ENCODE results near the gene CNGA3. TPM values are rescaled to one million over a fixed set of nuclear protein-coding genes. Genes with fewer than 3 reads are reported as not detected.

CNGA3 gene
- total RNA-seq, 4 donors from 2014 or later, result not detected

DNA sequence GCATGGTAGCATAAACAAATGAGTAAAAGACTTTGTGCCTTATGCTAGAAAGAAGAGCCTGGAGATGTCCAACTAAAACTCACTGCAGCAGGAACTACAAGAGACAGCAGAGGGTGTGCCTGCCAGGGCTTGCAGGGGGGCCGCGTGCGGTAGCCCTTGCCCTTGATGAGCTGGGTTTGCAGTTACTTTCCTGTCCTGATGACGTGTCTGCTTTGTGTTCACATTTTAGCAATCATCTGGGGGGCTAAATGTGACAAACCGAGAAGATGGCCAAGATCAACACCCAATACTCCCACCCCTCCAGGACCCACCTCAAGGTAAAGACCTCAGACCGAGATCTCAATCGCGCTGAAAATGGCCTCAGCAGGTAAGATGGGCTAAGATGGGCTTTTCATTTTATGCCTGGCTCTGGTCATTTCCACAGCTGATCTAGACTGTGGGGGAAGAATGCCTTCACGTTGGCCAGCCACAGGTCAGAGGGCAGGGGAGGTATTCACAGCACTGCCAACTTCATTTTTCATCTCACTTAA lies 23.5 kb downstream of the CNGA3 start:
- intact Hi-C loops (cut with DNase I; ENCODE audit: low total_unique reads), result no loop called here
- no peak for DNase-seq
- no peak for TF ChIP-seq POLR2A (IDR thresholded peaks at IDR 0.05)
- TF ChIP-seq, protein P1, sequence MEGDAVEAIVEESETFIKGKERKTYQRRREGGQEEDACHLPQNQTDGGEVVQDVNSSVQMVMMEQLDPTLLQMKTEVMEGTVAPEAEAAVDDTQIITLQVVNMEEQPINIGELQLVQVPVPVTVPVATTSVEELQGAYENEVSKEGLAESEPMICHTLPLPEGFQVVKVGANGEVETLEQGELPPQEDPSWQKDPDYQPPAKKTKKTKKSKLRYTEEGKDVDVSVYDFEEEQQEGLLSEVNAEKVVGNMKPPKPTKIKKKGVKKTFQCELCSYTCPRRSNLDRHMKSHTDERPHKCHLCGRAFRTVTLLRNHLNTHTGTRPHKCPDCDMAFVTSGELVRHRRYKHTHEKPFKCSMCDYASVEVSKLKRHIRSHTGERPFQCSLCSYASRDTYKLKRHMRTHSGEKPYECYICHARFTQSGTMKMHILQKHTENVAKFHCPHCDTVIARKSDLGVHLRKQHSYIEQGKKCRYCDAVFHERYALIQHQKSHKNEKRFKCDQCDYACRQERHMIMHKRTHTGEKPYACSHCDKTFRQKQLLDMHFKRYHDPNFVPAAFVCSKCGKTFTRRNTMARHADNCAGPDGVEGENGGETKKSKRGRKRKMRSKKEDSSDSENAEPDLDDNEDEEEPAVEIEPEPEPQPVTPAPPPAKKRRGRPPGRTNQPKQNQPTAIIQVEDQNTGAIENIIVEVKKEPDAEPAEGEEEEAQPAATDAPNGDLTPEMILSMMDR (IDR thresholded peaks at IDR 0.05), result no peak
- no peaks in the 10 kb centered on the region for H3K27me3 ChIP-seq
- no peaks in the 10 kb centered on the region for H3K4me1 ChIP-seq
- H3K9me3 ChIP-seq, result no peaks in the 10 kb centered on the region
- no peaks in the 10 kb centered on the region for H3K36me3 ChIP-seq
- H3K4me3 ChIP-seq, result no peak overlapping the region
- no peak overlapping the region for H3K27ac ChIP-seq

DNA sequence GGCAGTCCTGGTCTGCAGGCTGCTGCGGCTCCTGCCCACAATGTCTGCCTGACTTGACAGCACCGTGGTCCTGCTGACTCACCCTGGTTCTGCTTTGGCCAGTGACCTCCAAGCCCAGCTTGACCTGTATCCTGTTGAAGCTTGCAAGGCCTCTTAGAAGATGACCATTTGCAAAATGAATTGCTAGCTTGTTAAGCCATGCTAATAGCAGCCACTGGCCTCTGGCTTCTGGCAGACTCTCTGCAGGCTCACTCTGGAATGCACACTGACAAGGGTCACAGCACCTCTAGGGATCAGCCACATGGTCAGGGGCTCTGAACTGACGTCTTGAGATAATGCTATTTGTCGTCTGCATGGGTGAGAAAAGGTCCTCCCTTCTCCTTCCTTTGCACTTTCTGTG lies 25.9 kb downstream of the CNGA3 start:
- no peak for TF ChIP-seq POLR2A (IDR thresholded peaks at IDR 0.05)
- TF ChIP-seq, protein P1 (IDR thresholded peaks at IDR 0.05), result no peak

GRCh38 chr2:98372579-98372978 lies 26.3 kb downstream of the CNGA3 start:
- DNase-seq, result no peak
- Histone ChIP-seq H3K27ac (no peak overlapping the region), H3K36me3 (no peaks in the 10 kb centered on the region), H3K4me3 (no peak overlapping the region), H3K27me3 (no peaks in the 10 kb centered on the region), H3K9me3 (no peaks in the 10 kb centered on the region), H3K4me1 (no peaks in the 10 kb centered on the region)
- intact Hi-C loops (cut with DNase I; ENCODE audit: low total_unique reads), result no loop called here
- TF ChIP-seq, protein P1 (IDR thresholded peaks at IDR 0.05), result no peak
- TF ChIP-seq POLR2A (IDR thresholded peaks at IDR 0.05), result no peak

More for the DNA sequence above, 25.9 kb downstream of the CNGA3 start:
- H3K9me3 ChIP-seq, result no peaks in the 10 kb centered on the region
- intact Hi-C loops (cut with DNase I; ENCODE audit: low total_unique reads), result no loop called here
- H3K27me3 ChIP-seq, result no peaks in the 10 kb centered on the region
- no peaks in the 10 kb centered on the region for H3K4me1 ChIP-seq
- H3K36me3 ChIP-seq, result no peaks in the 10 kb centered on the region
- no peak overlapping the region for H3K4me3 ChIP-seq
- no peak overlapping the region for H3K27ac ChIP-seq
- no peak for DNase-seq

DNA sequence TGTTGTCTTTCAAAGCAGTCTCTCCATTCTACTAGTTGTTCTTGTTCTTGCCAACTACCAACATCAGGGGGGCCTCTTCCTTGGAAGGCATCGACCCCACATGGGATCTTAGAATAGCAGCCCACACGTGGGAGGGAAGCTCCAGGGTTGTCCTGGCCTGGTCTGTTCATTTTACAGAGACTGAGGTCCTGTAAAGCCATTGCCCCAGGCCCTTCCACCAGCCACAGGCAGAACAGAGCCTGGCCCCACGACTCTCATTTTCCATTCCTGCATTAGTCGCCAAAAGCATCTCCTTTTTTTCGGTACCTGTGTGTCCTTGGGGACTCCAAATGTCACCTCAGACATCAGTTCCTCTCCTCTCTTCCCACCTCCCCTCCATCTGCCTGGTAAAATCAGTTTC lies 28.0 kb downstream of the CNGA3 start:
- no peak for DNase-seq
- intact Hi-C loops (cut with DNase I; ENCODE audit: low total_unique reads), result no loop called here
- no peaks in the 10 kb centered on the region for H3K27me3 ChIP-seq
- TF ChIP-seq, protein P1 (IDR thresholded peaks at IDR 0.05), result no peak
- TF ChIP-seq POLR2A (IDR thresholded peaks at IDR 0.05), result no peak
- H3K27ac ChIP-seq, result no peak overlapping the region
- H3K4me1 ChIP-seq, result no peaks in the 10 kb centered on the region
- no peak overlapping the region for H3K4me3 ChIP-seq
- H3K9me3 ChIP-seq, result no peaks in the 10 kb centered on the region
- no peaks in the 10 kb centered on the region for H3K36me3 ChIP-seq

DNA sequence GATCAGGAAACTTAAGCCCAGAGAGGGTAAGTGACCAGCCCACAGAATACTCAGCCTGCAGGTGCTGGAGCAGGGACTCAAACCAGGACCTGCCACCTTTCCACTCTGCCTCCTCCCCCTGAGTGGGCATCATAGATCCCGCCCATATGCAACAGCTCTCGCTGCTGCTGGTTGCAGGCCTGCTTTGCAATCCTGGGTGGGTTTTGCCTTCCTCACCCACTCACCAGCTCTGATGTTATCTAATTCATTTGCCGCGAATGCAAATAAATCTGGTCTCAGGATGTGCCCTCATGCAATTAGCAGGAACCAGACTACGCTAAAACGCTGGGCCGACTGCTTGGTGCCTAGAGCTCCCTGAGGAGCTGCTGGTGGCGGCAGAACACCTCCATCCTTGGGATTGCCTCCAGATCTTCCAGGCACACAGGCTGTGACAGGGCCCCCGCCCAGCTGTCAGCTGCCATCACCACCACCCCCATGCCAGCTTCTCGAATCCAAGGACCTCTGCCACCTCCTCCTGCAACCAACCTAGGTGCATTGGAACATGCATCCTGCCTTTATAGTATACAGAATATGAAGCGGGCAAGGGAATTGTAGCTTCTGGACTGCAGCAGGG lies 28.8 kb downstream of the CNGA3 start:
- intact Hi-C loops (cut with DNase I; ENCODE audit: low total_unique reads), result no loop called here
- Histone ChIP-seq H3K4me1 (no peaks in the 10 kb centered on the region), H3K27me3 (no peaks in the 10 kb centered on the region), H3K36me3 (no peaks in the 10 kb centered on the region), H3K4me3 (no peak overlapping the region), H3K9me3 (no peaks in the 10 kb centered on the region), H3K27ac (no peak overlapping the region)
- DNase-seq, result no peak
- TF ChIP-seq POLR2A (IDR thresholded peaks at IDR 0.05), result no peak
- TF ChIP-seq, protein P1 (IDR thresholded peaks at IDR 0.05), result no peak
